Measurements from ENCODE around the gene HSPBP1. TPM values are rescaled to one million over a fixed set of nuclear protein-coding genes. Genes with fewer than 3 reads are reported as not detected.

Gene HSPBP1
- total RNA-seq, 1 experiment from 2014 or later = 72.8 TPM

GRCh38 chr19:55289117-55289796 lies 9.3 kb upstream of the HSPBP1 start:
- Mint-ChIP-seq H3K27me3 (ENCODE audit: unreplicated experiment) (peaks cover 30% of the 10 kb centered on the region), H3K4me3 (ENCODE audit: low read depth, unreplicated experiment) (no peak overlapping the region), H3K36me3 (ENCODE audit: insufficient read depth, unreplicated experiment) (peaks cover 7% of the 10 kb centered on the region), H3K9me3 (ENCODE audit: low read depth, unreplicated experiment) (no peaks in the 10 kb centered on the region), H3K4me1 (ENCODE audit: low read depth, unreplicated experiment) (no peaks in the 10 kb centered on the region), H3K27ac (ENCODE audit: unreplicated experiment) (no peak overlapping the region)
- CTCF ChIA-PET = no interaction called here
- intact Hi-C loops (cut with micrococcal nuclease; ENCODE audit: unreplicated experiment) = no loop called here
- BruUV-seq (replicated peaks) = no TSS peak
- DNase-seq = no peak
- TF ChIP-seq, protein P1, sequence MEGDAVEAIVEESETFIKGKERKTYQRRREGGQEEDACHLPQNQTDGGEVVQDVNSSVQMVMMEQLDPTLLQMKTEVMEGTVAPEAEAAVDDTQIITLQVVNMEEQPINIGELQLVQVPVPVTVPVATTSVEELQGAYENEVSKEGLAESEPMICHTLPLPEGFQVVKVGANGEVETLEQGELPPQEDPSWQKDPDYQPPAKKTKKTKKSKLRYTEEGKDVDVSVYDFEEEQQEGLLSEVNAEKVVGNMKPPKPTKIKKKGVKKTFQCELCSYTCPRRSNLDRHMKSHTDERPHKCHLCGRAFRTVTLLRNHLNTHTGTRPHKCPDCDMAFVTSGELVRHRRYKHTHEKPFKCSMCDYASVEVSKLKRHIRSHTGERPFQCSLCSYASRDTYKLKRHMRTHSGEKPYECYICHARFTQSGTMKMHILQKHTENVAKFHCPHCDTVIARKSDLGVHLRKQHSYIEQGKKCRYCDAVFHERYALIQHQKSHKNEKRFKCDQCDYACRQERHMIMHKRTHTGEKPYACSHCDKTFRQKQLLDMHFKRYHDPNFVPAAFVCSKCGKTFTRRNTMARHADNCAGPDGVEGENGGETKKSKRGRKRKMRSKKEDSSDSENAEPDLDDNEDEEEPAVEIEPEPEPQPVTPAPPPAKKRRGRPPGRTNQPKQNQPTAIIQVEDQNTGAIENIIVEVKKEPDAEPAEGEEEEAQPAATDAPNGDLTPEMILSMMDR (IDR thresholded peaks at IDR 0.05; ENCODE audit: unreplicated experiment) = no peak

GRCh38 chr19:55287361-55288079 lies 7.6 kb upstream of the HSPBP1 start:
- no peaks in the 10 kb centered on the region for H3K9me3 Mint-ChIP-seq (ENCODE audit: low read depth, unreplicated experiment)
- no peak overlapping the region for H3K4me3 Mint-ChIP-seq (ENCODE audit: low read depth, unreplicated experiment)
- intact Hi-C loops (cut with micrococcal nuclease; ENCODE audit: unreplicated experiment) = no loop called here
- no peak for DNase-seq
- H3K4me1 Mint-ChIP-seq (ENCODE audit: low read depth, unreplicated experiment) = no peaks in the 10 kb centered on the region
- CTCF ChIA-PET = interaction anchor here (1.7 kb wide), 1 partner anchor 14 kb away, joined by 4 read pairs; no protein-coding TSS in a partner anchor
- TF ChIP-seq, protein P1 (IDR thresholded peaks at IDR 0.05; ENCODE audit: unreplicated experiment) = no peak
- no TSS peak for BruUV-seq (replicated peaks)
- peaks cover 48% of the 10 kb centered on the region for H3K27me3 Mint-ChIP-seq (ENCODE audit: unreplicated experiment)
- peaks cover 7% of the 10 kb centered on the region for H3K36me3 Mint-ChIP-seq (ENCODE audit: insufficient read depth, unreplicated experiment)
- no peak overlapping the region for H3K27ac Mint-ChIP-seq (ENCODE audit: unreplicated experiment)

GRCh38 chr19:55285229-55285890 lies 5.5 kb upstream of the HSPBP1 start:
- peaks cover 14% of the 10 kb centered on the region for H3K4me1 Mint-ChIP-seq (ENCODE audit: low read depth, unreplicated experiment)
- H3K9me3 Mint-ChIP-seq (ENCODE audit: low read depth, unreplicated experiment) = no peaks in the 10 kb centered on the region
- CTCF ChIA-PET = interaction anchor here (0.6 kb wide), 1 partner anchor 323 kb away, joined by 3 read pairs; no protein-coding TSS in a partner anchor
- BruUV-seq (replicated peaks) = no TSS peak
- no peak for DNase-seq
- peaks cover 18% of the 10 kb centered on the region for H3K36me3 Mint-ChIP-seq (ENCODE audit: insufficient read depth, unreplicated experiment)
- intact Hi-C loops (cut with micrococcal nuclease; ENCODE audit: unreplicated experiment) = no loop called here
- no peak overlapping the region for H3K27ac Mint-ChIP-seq (ENCODE audit: unreplicated experiment)
- H3K27me3 Mint-ChIP-seq (ENCODE audit: unreplicated experiment) = peaks cover 55% of the 10 kb centered on the region
- H3K4me3 Mint-ChIP-seq (ENCODE audit: low read depth, unreplicated experiment) = no peak overlapping the region
- TF ChIP-seq, protein P1 (IDR thresholded peaks at IDR 0.05; ENCODE audit: unreplicated experiment) = no peak

GRCh38 chr19:55284405-55285058 lies 4.6 kb upstream of the HSPBP1 start:
- TF ChIP-seq, protein P1 (IDR thresholded peaks at IDR 0.05; ENCODE audit: unreplicated experiment) = no peak
- no peak overlapping the region for H3K27ac Mint-ChIP-seq (ENCODE audit: unreplicated experiment)
- H3K9me3 Mint-ChIP-seq (ENCODE audit: low read depth, unreplicated experiment) = no peaks in the 10 kb centered on the region
- intact Hi-C loops (cut with micrococcal nuclease; ENCODE audit: unreplicated experiment) = no loop called here
- no TSS peak for BruUV-seq (replicated peaks)
- CTCF ChIA-PET = no interaction called here
- no peak for DNase-seq
- peaks cover 55% of the 10 kb centered on the region for H3K27me3 Mint-ChIP-seq (ENCODE audit: unreplicated experiment)
- H3K4me1 Mint-ChIP-seq (ENCODE audit: low read depth, unreplicated experiment) = peaks cover 22% of the 10 kb centered on the region
- no peak overlapping the region for H3K4me3 Mint-ChIP-seq (ENCODE audit: low read depth, unreplicated experiment)
- peaks cover 26% of the 10 kb centered on the region for H3K36me3 Mint-ChIP-seq (ENCODE audit: insufficient read depth, unreplicated experiment)
